Transverse colon (tissue), 4 donors: Measurements from ENCODE around the gene PRLH. TPM values are rescaled to one million over a fixed set of nuclear protein-coding genes. Genes with fewer than 3 reads are reported as not detected.

Experiments used
- DNase-seq: peaks from one replicate; pipeline ENCODE4 v3.0.0-alpha.2; 2019
- H3K27ac ChIP-seq, 4 donors: fragments of 200-600 bp; sonication (generic); 2 replicates each; pipeline ENCODE4 v1.5.1; 2016 to 2018; ENCODE audit warnings: inconsistent platforms in 4 of 4
- H3K27me3 ChIP-seq: fragments of 200-600 bp; sonication (generic); 2 replicates; pipeline ENCODE4 v1.5.1; 2017; ENCODE audit warnings: inconsistent platforms
- H3K36me3 ChIP-seq, 4 donors: fragments of 200-600 bp; sonication (generic); 2 replicates each; pipeline ENCODE4 v1.5.1; 2017 to 2019; ENCODE audit warnings: inconsistent platforms in 4 of 4
- H3K4me1 ChIP-seq, 4 donors: fragments of 200-600 bp; sonication (generic); 2 replicates each; pipeline ENCODE4 v1.5.1; 2017 to 2020; ENCODE audit warnings: inconsistent platforms in 4 of 4
- H3K4me3 ChIP-seq, 4 donors: fragments of 200-600 bp; sonication (generic); 1 replicate in 1 of 4; 2 replicates in 3 of 4; pipeline versions ENCODE4 v1.5.1 to v1.6.1; 2017 to 2019; ENCODE audit warnings: inconsistent platforms in 4 of 4
- H3K9me3 ChIP-seq, 2 donors: fragments of 200-600 bp; sonication (generic); 2 replicates each; pipeline ENCODE4 v1.5.1; 2017 to 2019; ENCODE audit warnings: inconsistent platforms in 2 of 2
- CTCF ChIP-seq, 5 experiments: fragments of 200-600 bp in 3 of 5; fragments of 450-650 bp in 2 of 5; sonication (generic) in 3 of 5; IDR thresholded peaks; 1 replicate in 2 of 5; 2 replicates in 3 of 5; pipeline ENCODE4 v1.5.1; 2016 to 2017; ENCODE audit warnings: antibody characterized with exemption in 5 of 5, inconsistent platforms in 3 of 5, mild to moderate bottlenecking in 2 of 5, moderate library complexity in 1 of 5
- EP300 ChIP-seq: sonication (generic); formaldehyde crosslinking; IDR thresholded peaks from one replicate; pipeline ENCODE4 v1.6.1; 2017; ENCODE audit warnings: antibody characterized with exemption, low read depth
- POLR2A ChIP-seq: fragments of 450-650 bp; IDR thresholded peaks from one replicate; pipeline ENCODE4 v1.6.1; 2016; ENCODE audit warnings: antibody characterized with exemption, mild to moderate bottlenecking, moderate library complexity
- POLR2AphosphoS5 ChIP-seq, 3 donors: sonication (generic); formaldehyde crosslinking; IDR thresholded peaks; one replicate each; pipeline ENCODE4 v1.6.1; 2016; ENCODE audit warnings: antibody characterized with exemption in 3 of 3
- WGBS, 2 donors: methylation state at CpG; one replicate each; pipeline ENCODE4 v1.1.5; 2018; ENCODE audit warnings: low coverage in 1 of 2; 5-methylcytosine and 5-hydroxymethylcytosine counted together
- in situ Hi-C, 4 donors: fragments of 200-750 bp; cut with MboI; loops; one replicate each; pipeline versions ENCODE4 v1.15.0 to v1.15.1; 2017; ENCODE audit warnings: low sequenced_read_pairs in 3 of 4, low pct_ligation_motif_present in 1 of 4, low pct_unique_long_range_greater_than_20kb in 1 of 4
- intact Hi-C: fragments of 100-400 bp; cut with DNase I; formaldehyde crosslinking; loops from one replicate; pipeline ENCODE4 v1.15.1; 2023; ENCODE audit warnings: low total_unique reads
- total RNA-seq, 4 donors: library from RNA; depleted of rRNA; stranded (reverse); fragments of >200 nt; gene quantifications; one replicate each; pipeline ENCODE4 v1.1.0, GENCODE V29; 2016

The PRLH gene
- total RNA-seq, 4 donors from 2014 or later: not detected

GRCh38 chr2:237549643-237550415, 16.5 kb upstream of the PRLH start:
- no peak overlapping the region for H3K27ac ChIP-seq
- WGBS, 2 donors: 86% methylated on average over 17 of the region's 17 CpGs; no CpG with 5 or more reads in 1 of the 2 donors
- no peak overlapping the region for H3K4me3 ChIP-seq
- DNase-seq: no peak
- H3K27me3 ChIP-seq: no peaks in the 10 kb centered on the region
- peaks cover 0 to 4% (median 2%) of the 10 kb centered on the region in 4 donors for H3K4me1 ChIP-seq
- in situ Hi-C loops: loop anchor here in 1 of 4 donors (25.0 kb wide), 1 partner anchor 388 kb away; no protein-coding TSS in a partner anchor
- peaks cover 0 to under 1% of the 10 kb centered on the region in 2 donors for H3K9me3 ChIP-seq
- no peak for TF ChIP-seq POLR2AphosphoS5 (IDR thresholded peaks at IDR 0.05)
- no peak for TF ChIP-seq POLR2A
- no peak for TF ChIP-seq CTCF (IDR thresholded peaks at IDR 0.05)
- TF ChIP-seq EP300: no peak
- intact Hi-C loops: loop anchor here (5.0 kb wide), 1 partner anchor 1883 kb away; no protein-coding TSS in a partner anchor
- no peaks in the 10 kb centered on the region for H3K36me3 ChIP-seq

GRCh38 chr2:237551071-237551574, 15.3 kb upstream of the PRLH start:
- H3K9me3 ChIP-seq: peaks cover 9 to 13% of the 10 kb centered on the region in 2 donors
- no peaks in the 10 kb centered on the region for H3K27me3 ChIP-seq
- TF ChIP-seq POLR2A (no peak), POLR2AphosphoS5 (IDR thresholded peaks at IDR 0.05) (no peak), EP300 (no peak), CTCF (IDR thresholded peaks at IDR 0.05) (no peak)
- in situ Hi-C loops (loop anchor here in 1 of 4 donors (25.0 kb wide), 1 partner anchor 389 kb away; no protein-coding TSS in a partner anchor), intact Hi-C loops (no loop called here)
- H3K4me3 ChIP-seq: no peak overlapping the region
- no peaks in the 10 kb centered on the region for H3K36me3 ChIP-seq
- WGBS, 2 donors: 88% methylated on average over 16 of the region's 16 CpGs; no CpG with 5 or more reads in 1 of the 2 donors
- no peak overlapping the region for H3K27ac ChIP-seq
- peaks cover 0 to 4% (median 2%) of the 10 kb centered on the region in 4 donors for H3K4me1 ChIP-seq
- no peak for DNase-seq

- Histone ChIP-seq H3K4me1 (peaks cover 0 to 3% (median 0%) of the 10 kb centered on the region in 4 donors), H3K4me3 (no peak overlapping the region), H3K36me3 (no peaks in the 10 kb centered on the region), H3K27ac (no peak overlapping the region), H3K9me3 (peaks cover 9 to 13% of the 10 kb centered on the region in 2 donors), H3K27me3 (no peaks in the 10 kb centered on the region)
- no peak for DNase-seq
- 79 to 100% methylated on average over 4 to 6 of the region's 6 CpGs for WGBS, 2 donors
- TF ChIP-seq EP300: no peak
- TF ChIP-seq POLR2AphosphoS5 (IDR thresholded peaks at IDR 0.05): no peak
- TF ChIP-seq POLR2A: no peak
- TF ChIP-seq CTCF (IDR thresholded peaks at IDR 0.05): no peak
- intact Hi-C loops: no loop called here
- in situ Hi-C loops: loop anchor here in 1 of 4 donors (25.0 kb wide), 1 partner anchor 391 kb away; no protein-coding TSS in a partner anchor
Measured at GRCh38 chr2:237552908-237553307, 13.5 kb upstream of the PRLH start.

GRCh38 chr2:237553948-237554347, 12.4 kb upstream of the PRLH start:
- 73 to 91% methylated on average over 3 to 7 of the region's 7 CpGs for WGBS, 2 donors
- in situ Hi-C loops: loop anchor here in 1 of 4 donors (25.0 kb wide), 1 partner anchor 392 kb away; no protein-coding TSS in a partner anchor
- Histone ChIP-seq H3K9me3 (peaks cover 9 to 13% of the 10 kb centered on the region in 2 donors), H3K27me3 (no peaks in the 10 kb centered on the region), H3K4me1 (peaks cover under 1 to 4% (median 3%) of the 10 kb centered on the region in 4 donors), H3K4me3 (no peak overlapping the region), H3K36me3 (no peaks in the 10 kb centered on the region), H3K27ac (no peak overlapping the region)
- no peak for TF ChIP-seq POLR2AphosphoS5 (IDR thresholded peaks at IDR 0.05)
- no peak for TF ChIP-seq POLR2A
- TF ChIP-seq EP300: no peak
- TF ChIP-seq CTCF (IDR thresholded peaks at IDR 0.05): no peak
- intact Hi-C loops: no loop called here
- DNase-seq: no peak
